Head of caudate nucleus (tissue), 42 donors: ENCODE data around the gene SLC35F5.
A peak's percentile ranks its signal among the peaks of the same experiment; 100 is the strongest.

ENCODE experiments used
- DNase-seq, 42 donors: peaks; one replicate each; pipeline versions ENCODE4 v3.0.0 to v3.0.0-alpha.2; 2020 to 2021; ENCODE audit warnings: mixed read lengths in 7 of 42
- intact Hi-C: fragments of 100-400 bp; cut with DNase I; formaldehyde crosslinking; loops from one replicate; pipeline ENCODE4 v1.15.0; 2022

SLC35F5 gene

DNA sequence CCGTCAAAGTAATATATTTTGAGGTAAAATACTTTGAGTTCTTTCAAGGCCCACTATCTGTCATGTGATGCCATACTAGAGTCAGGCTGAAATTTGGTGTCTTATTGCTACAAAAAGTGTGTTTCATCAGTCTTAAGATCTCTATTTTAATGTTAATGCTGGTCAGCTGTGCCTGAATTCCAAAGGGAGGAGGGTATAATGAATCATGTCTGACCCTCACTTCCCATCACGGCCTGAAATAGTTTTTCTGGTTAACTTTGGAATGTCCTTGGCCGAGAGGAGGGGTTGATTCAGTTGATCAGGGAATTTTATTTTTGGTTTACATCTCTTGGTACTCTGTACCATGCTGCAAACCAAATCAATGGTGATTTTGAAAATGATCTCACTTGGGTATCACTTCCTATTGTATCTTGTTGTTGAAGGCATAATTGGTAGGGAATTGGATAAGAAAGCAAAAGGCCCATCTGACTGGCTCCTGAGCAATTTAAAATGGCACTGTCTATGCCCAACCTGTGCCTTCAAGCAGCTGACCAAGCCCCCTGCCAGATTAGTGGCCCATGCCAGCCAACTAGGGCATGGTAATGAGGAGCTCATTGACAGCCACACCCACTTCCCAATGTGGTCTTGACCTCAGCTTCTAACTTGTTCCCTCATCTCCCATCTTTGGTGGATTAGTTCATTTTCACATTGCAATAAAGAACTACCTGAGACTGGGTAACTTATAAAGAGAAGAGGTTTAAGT, 6.1 kb upstream of the SLC35F5 start:
- intact Hi-C loops = no loop called here
- DNase-seq = no peak

DNA sequence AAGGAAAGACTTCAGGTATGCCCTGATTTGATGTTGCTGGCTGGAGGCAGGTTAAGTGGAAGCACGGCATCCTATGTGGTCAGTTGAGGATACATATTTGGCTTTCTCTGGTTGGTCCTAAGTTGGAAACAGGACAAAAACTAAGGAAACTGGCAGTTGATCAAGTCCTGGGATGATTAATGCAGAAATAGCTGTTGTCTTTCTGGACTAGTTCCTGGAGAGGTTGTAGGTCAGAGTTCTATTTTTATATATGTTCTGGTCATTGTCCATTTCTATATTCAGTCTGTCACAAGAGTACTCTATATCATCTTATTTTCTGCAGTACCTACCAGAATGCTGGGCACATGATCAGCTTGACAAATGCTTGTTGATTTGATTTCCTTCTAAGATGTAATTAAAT, 4.0 kb upstream of the SLC35F5 start:
- DNase-seq = no peak
- intact Hi-C loops = no loop called here

DNA sequence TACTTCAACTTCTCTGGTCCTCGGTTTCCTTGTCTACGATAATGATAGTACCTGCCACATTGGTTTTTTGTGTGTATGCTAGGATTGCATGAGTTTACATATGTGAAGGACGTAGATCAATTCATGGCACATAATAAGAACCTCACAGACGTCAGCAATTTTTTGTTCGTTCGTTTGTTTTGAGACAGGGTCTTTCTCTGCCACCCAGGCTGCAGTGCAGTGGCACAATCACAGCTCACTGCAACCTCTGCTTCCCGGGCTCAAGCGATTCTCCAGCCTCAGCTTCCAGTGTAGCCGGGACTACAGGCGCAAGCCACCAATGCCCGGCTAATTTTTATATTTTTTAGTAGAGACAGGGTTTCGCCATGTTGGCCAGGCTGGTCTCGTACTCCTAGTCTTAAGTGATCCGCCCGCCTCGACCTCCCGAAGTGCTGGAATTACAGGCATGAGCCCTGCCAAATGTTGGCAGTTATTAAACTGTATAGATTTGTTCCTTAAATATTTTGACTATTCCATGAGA, 756 bp upstream of the SLC35F5 start:
- peak in 18 of 42 donors; percentile 2 to 45 (median 12) for DNase-seq
- intact Hi-C loops = no loop called here

DNA sequence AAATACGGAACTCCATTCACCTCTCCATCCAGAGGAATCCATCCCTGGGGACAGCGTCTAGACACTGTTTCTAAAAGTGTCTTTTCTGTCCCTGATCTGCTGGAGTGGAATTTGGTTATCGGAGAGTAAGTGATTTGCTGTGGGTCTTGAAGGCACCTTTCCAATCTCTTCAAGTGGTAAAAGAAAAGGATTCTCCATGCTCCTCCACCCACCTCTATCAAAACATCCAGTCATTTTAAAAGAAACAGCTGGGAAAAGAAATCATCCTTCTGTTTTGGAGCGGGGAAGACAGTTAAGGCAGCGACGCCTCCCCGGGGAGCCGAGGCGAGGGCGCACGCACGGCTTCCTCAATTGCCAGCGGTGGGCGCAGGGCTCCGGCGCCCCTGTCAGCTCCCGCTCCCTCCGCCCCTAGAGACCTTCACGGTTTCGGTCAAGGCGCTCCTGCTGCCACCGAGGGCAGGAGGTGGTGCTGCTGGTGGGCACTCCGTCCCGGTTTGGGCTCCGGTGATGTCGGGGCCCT, 547 bp downstream of the SLC35F5 start:
- intact Hi-C loops = loop anchor here (1.0 kb wide), 1 partner anchor 134 kb away; the partner anchor contains the start of gene ACTR3

DNA sequence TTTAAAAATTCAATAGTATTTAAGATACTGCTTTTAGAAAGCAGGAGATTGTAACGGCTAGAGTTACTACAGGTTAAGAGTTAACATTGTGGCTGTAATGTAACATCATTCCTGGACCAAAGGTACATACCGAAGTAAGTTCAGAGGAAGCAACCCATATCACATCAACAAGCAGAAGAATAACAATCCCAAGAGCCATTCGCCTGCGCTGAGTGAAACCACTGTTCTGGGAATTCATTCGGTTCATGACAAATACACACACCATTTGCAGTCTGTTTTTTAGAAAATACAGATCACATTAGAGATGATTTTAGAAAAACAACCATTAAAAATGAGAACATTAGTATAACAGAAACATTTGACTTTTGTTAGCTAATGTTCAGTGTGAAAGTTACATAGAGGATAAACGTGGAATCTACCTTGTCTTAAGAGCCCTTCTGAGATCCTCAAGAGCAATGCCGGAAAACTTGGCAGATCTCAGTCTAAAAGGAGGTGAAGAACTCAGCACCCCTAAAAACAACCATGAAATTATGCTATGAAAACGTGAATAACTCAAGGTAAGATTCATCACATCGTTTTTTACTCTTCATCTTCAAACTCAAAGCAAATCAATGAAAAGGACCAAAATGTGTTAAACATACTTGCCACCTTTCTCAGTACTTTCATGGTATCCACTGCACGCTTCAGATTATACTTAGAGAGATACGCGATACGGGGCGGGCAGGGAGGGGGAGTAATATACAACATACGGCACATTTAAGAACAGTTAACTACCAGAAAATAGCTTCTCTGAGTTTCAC, 1.2 kb downstream of the SLC35F5 start:
- peak in 6 of 42 donors; percentile 3 to 38 (median 16) for DNase-seq
- intact Hi-C loops = no loop called here

More for the DNA sequence above, 547 bp downstream of the SLC35F5 start:
- peak in 26 of 42 donors; percentile 2 to 69 (median 50) for DNase-seq

GRCh38 chr2:113754160-113754559, 2.3 kb downstream of the SLC35F5 start:
- intact Hi-C loops = no loop called here
- no peak for DNase-seq

DNA sequence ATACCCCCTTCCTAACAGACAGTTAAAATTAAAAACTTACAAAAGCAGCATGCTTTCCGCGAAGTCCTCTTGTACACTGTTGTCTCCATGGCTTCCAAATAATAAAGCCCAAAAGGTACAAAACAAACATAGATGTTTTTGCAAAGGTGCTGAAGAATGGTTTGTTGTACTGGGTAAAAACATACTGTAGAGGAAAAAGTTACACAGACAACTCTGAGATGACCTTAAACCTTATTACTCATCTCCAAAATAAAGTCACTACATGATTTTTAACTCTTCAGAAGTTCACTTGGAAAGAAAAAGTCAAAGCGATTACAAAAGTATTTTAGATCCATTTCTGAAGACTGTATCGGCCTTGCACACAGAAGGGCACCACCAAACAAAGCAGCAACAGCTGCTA, 6.1 kb downstream of the SLC35F5 start:
- no peak for DNase-seq
- intact Hi-C loops = no loop called here

GRCh38 chr2:113741091-113741490, 15.4 kb downstream of the SLC35F5 start:
- intact Hi-C loops = no loop called here
- DNase-seq = no peak

GRCh38 chr2:113739849-113740248, 16.6 kb downstream of the SLC35F5 start:
- intact Hi-C loops = no loop called here
- DNase-seq = no peak

- DNase-seq = no peak
- intact Hi-C loops = no loop called here
These were observed 22.3 kb downstream of the SLC35F5 start for GRCh38 chr2:113734185-113734584.

DNA sequence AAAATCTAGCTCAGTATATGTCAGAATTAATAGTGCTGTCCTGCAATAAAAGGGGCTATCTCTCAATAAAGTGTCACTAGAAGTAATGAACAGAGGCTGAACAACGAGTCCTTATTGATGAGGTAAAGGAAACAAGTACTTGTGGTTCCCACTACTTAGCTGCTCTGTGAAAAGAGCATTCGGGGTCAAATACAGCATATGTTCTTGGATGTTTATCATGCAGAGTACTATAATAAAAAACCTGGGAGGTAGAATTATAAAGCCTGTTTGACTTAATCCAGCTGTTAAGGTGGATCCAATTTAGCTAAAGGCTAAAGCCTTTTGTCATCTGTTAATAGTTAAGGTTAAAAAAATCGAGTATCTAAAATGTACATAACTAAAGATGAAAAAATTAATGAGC, 32.4 kb downstream of the SLC35F5 start:
- intact Hi-C loops = no loop called here
- no peak for DNase-seq

DNA sequence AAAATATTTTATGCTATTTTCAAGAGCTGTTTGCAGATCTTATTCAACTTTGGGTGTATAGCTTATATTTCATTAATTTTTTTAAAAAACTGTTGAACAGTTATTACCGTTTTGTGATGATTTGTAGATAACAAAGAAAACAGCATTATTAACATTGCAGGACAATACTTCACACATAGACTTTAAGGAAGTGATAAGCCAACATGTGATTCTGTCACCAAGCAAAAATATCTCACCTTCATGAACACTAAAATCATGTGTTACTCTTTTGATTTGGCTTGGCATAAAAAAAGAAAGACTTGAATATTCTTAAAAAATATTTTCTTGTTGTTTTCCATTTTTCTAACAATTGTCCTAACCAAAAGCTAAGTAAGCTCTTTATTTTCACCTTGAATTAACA, 33.0 kb downstream of the SLC35F5 start:
- no peak for DNase-seq
- intact Hi-C loops = no loop called here

- DNase-seq = no peak
- intact Hi-C loops = no loop called here
These were observed 36.3 kb downstream of the SLC35F5 start for GRCh38 chr2:113720167-113720566.

DNA sequence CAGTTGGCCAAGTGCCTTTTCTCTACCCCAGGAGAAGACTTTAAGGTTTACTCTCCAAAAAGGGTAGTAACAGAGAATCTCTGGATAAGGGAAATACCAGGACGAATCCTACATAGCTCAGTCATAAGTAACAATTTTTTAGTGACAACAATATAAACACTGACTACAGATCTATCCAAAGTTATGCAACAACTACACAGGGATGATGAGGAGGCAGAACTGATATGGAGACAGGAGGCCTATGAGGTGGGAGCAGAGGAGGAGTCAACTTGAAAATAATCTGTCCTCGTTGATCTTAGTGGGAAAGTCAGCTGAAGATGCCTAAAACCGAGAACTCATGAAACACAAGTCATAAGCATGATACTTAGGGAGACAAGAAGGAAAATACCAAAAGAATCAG, 40.2 kb downstream of the SLC35F5 start:
- intact Hi-C loops = no loop called here
- no peak for DNase-seq

DNA sequence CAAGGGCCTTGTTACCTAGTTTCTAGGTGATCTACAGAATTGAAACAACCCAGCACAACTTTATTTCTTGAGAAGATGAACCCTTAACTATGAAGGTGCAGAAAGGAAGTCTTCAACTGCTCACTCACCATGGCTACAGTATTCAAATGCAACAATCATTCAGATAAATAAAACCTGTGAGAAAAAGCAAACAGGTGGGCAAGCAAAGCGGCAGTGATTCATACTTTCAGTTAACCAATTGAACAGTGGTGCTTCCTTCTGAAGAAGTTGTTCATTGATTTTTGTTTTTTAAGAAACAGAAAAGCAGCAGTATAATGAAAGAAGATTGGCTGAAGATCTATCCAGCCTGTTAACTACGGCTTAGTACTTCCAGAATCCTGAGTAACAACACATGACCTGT, 43.5 kb downstream of the SLC35F5 start:
- intact Hi-C loops = no loop called here
- DNase-seq = no peak

GRCh38 chr2:113711851-113712250, 44.6 kb downstream of the SLC35F5 start:
- intact Hi-C loops = no loop called here
- no peak for DNase-seq

DNA sequence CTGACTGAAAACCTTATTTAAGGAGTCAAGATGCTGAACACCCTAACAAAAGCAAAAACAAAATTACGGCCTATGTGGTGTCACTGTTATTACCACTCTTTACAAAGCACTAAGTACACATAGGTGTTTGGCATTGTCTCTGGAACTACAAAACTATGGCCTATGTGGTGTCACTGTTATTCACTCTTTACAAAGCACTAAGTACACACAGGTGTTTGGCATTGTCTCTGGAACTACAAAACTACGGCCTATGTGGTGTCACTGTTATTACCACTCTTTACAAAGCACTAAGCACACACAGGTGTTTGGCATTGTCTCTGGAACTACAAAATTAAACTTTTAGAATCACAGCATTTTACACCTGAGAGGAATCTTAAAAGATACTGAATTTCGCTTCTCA, 47.4 kb downstream of the SLC35F5 start:
- intact Hi-C loops = no loop called here
- DNase-seq = no peak

GRCh38 chr2:113707106-113707505, 49.3 kb downstream of the SLC35F5 start:
- no peak for DNase-seq
- intact Hi-C loops = no loop called here

- intact Hi-C loops = no loop called here
- no peak for DNase-seq
These were observed 50.4 kb downstream of the SLC35F5 start for GRCh38 chr2:113705982-113706523.
